ENCODE data around the gene TOP2B.

The TOP2B gene

DNA sequence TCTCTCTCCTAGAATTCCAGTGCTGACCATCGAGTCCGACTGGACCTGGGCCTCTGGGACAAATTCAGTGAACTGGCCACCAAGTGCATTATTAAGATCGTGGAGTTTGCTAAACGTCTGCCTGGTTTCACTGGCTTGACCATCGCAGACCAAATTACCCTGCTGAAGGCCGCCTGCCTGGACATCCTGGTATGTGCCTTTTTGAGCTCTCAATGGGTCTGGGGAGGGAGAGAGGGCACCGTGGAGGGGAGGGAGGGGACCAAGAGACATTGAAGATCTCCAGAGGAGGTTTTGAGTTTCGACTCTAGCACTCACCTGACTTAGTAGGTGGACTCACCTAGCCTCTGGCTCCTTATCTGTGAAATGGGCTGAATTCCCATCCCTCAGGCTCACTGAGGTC is 84.2 kb downstream of the TOP2B start:
- no peak for DNase-seq

- DNase-seq = no peak
Observed at GRCh38 chr3:25578059-25578458, 86.6 kb downstream of the TOP2B start.

GRCh38 chr3:25576831-25577454 is 87.8 kb downstream of the TOP2B start:
- no peak for DNase-seq

DNA sequence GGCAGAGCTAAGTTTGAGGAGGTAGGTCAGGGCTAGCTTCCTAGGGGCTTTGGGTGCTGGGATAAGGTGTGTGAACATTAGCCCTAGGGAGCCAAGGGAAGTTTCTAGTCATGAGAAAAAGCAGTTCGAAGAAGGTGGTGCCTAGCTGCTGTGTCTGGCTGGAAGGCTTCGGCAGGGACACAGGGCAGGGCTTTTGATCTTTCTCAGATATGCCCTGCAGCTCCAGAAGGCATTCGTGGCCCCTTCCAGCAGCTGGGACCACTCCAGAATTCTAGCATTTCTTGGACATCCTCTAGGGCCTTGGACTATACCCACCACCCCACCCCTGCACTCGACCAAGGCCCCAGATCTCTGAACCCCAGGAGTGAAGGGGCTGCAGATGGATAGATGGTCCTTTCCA is 88.6 kb downstream of the TOP2B start:
- no peak for DNase-seq

- no peak for DNase-seq
Observed at GRCh38 chr3:25575001-25575400, 89.7 kb downstream of the TOP2B start.

- no peak for DNase-seq
Observed at GRCh38 chr3:25574172-25574765, 90.4 kb downstream of the TOP2B start.

DNA sequence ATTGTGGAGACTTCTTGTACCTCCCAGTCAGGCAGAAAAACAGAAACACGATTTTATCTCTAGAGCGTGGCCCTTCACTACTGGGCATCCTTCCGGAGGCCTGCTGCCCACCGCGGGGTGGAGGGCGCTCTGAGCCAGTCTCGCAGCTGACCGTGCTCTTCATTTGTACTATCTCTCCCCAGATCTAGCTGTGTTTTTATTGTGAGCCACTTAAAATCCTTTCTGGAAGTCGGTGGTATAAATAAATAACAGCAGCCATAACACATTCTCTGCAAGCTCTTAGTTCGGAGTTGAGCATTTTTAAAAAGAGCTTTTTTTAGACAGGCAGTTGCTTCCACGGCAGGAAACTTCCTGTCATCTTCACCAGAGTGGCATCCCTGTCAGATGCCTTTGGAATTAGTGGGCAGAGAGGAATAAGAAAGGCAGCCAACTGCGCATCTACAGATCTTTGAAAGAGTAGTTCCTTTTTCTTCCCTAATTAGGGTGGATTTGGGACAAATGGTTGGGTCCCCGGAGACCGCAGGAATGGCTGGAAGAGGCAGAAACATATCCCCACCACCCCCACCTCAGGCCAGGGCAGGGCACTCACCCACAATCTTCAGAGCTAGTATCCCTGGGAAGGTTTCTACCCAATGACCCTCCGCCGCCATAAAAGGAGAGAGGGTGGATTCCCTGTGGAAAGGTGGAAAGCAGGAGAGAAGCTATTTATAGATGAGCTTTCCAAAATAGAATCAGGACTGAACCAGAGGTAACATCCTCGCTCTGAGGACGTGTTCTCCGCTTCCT is 91.1 kb downstream of the TOP2B start:
- DNase-seq = no peak

DNA sequence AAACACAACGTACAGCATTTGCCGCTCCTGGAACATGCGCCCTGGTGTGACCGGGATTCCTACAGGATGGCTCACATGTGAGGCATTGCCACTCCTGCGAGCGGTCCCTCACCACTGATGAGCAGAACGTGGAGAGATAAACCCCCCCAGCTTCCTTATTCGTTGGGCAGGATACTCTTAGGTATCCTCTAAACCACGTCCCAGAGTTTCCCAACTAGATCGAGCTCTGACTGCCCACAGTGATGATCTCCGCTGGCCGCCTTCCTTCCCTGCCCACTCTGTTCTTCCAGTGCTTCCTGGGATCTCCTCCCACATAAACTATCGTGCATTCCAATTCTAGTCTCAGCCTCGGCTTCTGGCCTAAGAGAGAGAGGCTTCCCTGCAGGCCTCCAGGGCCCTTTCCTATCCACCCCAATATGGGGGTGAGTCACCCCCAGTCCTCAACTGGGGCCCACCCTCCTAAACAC is 91.8 kb downstream of the TOP2B start:
- no peak for DNase-seq

- no peak for DNase-seq
Observed at GRCh38 chr3:25572336-25572735, 92.4 kb downstream of the TOP2B start.

DNA sequence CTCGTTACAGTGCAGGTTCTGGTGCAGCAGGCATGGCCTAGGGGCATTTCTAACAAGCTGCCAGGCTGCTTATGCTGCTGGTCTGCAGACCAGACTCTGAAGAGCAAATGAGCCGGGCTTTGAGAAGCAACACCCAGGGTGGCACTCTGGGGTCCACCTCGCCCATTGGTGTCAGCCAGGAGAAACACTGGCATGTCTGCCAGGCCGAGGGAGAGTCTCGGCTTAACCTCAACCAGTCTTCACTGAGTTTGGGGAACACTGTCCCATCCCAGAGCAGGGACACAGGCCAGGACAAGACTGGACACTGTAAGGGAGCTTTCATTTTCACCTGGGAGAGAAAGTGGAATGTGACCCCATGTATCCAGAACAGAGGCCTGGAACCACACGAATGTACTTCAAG is 93.4 kb downstream of the TOP2B start:
- DNase-seq = no peak

DNA sequence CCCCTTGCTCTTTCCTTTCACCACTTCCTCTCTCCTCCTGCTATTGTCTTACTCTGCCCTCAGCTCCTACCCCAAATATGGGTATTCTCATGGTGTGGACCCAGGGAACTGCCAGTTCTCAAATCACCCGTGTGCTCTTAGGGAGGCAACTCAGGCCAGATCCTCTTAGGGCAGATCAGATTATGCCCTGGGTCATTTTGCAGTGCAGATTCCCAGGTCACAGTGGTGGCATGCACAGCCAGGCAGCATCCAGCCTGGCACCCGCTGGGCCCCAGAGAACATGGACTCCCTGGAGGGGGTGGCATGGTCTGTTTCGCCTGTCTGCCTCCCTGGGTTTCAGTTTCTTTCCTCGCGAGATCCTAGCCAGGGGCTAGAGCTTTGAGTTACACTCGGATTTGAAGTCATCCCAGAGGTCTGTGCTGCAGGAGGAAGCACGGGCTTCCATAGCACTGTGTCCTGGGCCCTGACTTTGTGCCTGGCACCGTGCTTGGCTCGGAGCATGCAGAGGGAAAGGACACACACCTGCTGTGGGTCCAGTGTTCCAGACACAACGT is 96.1 kb downstream of the TOP2B start:
- no peak for DNase-seq

DNA sequence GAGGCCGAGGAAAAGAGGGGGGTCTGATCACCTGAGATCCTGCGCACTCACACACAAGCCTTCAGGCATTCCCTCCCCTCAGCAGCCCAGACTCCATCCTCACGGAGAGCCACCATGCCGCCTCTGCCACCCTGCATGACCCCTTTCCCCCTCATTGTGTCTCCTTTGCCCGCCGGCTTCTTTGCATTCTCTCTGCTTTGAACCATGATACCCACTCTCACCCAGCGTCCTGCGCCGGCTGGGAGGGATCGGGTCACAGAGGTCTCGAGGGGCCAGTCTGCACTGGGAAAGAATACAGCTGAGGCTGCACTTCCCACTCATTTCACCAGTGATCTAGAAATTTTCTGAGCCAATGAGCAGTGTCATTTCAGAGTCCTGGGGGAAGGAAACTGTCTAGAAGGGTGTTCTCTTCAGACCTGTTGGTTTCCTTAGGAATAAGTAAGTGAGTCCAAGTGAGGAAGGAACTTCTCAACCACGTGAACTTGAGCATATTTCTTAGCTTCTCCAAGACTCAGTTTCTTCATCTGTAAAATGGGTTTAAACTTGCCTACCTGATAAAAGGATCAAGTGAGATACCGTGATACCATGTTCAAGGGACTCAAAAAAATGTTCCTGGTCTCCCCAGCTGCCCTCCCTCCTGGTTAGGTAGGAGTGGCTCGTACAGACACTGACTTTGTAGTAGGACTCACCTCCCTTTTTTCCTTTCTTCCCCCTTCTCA is 96.7 kb downstream of the TOP2B start:
- no peak for DNase-seq

- no peak for DNase-seq
Observed at GRCh38 chr3:25567388-25567787, 97.3 kb downstream of the TOP2B start.

- DNase-seq = no peak
Observed at GRCh38 chr3:25566358-25566920, 98.3 kb downstream of the TOP2B start.

- DNase-seq = no peak
Observed at GRCh38 chr3:25565807-25566206, 98.9 kb downstream of the TOP2B start.

- no peak for DNase-seq
Observed at GRCh38 chr3:25564075-25564474, 100.6 kb downstream of the TOP2B start.

DNA sequence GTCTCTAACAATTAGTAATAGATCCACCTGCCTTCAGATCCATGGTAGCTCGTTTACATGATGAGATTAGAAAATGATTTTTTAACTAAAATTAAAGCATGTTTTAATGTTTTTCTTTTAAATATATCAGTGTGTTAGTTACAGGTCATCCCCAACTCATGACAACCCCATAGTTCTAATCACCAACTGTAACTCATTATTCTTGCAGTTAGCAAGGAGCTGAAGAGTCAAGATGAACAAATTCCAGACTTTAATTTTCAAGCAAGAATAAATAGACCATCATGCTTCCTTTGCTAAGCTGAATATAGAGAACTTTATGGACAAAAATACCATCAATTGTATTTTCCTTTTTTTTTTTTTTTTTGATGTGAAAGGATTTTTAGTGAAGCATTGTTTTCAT is 101.1 kb downstream of the TOP2B start:
- no peak for DNase-seq

GRCh38 chr3:25558796-25559195 is 105.9 kb downstream of the TOP2B start:
- no peak for DNase-seq

- DNase-seq = no peak
Observed at GRCh38 chr3:25558121-25558520, 106.6 kb downstream of the TOP2B start.

DNA sequence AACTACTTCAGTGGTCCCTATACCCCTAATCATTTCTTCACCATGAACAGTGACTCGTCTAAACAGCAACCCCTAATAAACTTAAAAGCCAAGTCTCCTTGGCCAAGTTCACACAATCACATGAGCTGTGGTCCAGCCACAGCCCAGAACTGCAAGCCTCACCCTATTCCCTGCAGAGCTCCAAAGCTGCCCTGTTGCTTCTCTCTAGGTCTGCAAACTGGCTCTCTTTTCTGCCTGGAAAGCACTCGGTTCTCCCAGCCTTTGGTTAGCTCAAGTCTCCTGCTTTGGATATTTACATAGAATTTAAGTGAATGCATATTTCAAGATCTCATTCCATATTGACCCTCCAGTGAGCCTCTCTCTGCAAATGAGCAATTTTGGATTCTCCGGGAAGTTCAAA is 107.0 kb downstream of the TOP2B start:
- no peak for DNase-seq

DNA sequence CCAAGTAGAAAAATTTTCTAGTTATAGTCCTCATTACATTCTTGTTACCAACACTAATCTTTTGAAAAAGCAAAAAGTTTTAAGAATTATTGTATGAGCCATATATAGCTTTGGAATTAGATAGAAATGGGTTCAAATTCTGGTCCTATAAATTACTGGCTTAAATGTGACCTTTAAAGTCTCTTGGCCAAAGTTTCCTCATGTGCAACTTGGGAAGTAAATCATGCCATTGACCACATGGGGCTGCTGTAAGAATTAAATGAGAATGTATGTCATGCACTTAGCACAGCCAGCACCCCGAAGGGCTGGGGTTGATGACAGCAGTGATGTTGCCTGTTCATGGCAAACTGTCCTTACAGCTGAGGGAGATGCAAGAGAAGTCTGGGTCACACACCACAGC is 108.3 kb downstream of the TOP2B start:
- DNase-seq = no peak

DNA sequence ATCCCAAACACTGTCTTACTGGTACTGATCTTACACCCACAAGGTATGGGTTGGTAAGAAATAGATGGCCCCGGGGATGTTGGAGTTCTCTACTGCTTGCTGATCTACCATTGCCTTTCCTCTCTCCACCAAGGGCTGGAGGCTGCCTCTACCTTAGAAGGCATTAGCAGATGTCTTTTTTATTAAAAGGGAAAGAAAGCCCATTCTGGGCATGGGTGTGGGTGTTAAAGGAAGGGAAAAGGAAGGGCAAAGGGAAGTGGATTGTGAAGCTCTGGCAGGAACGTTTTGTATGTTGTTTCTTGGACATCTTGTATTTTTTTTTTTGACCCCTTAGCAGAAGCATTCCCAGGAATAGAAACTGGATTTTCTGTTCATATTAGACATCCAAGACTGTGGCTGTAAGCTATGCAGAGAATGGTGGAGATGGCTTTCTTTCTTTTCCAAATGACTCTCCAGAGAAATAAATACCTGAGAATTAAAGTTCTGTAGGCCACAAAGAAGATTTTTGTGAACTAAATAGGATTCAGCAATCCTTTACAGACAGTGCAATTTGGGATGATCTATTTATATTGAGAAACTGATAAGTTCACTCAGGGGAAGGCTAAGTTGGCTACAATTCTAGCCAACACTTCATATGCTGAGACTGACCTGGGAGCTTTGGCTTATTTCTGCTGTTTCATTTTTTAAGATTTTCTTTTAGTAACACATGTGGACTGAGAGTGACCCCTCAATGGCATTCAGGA is 108.8 kb downstream of the TOP2B start:
- DNase-seq = no peak
